HEK293 (cell line): Measurements from ENCODE around the gene MLN.

Experiments used
- CTCF ChIP-seq: fragments of 450-650 bp; formaldehyde crosslinking; IDR thresholded peaks from 2 replicates; pipeline ENCODE4 v1.5.1; 2016; ENCODE audit warnings: missing biosample characterization, missing genetic modification characterization
- ZBTB44 ChIP-seq: fragments of 450-650 bp; IDR thresholded peaks from 2 replicates; pipeline ENCODE4 v1.5.1; 2018; ENCODE audit warnings: missing biosample characterization, mild to moderate bottlenecking, missing genetic modification characterization
- ZNF518A ChIP-seq: fragments of 450-650 bp; formaldehyde crosslinking; conservative IDR thresholded peaks from 2 replicates; pipeline ENCODE4 v1.5.1; 2016; ENCODE audit warnings: low read depth, missing biosample characterization, missing genetic modification characterization
- ZNF558 ChIP-seq: fragments of 450-650 bp; formaldehyde crosslinking; IDR thresholded peaks from 2 replicates; pipeline ENCODE4 v1.5.1; 2016; ENCODE audit warnings: missing biosample characterization, missing genetic modification characterization

GRCh38 chr6:33768644-33769120, 35.1 kb downstream of the MLN start:
- no peak for TF ChIP-seq ZNF518A (tag by site-specific recombination)
- peak; percentile 46 for TF ChIP-seq CTCF (tag by site-specific recombination)
- no peak for TF ChIP-seq ZBTB44 (tag by site-specific recombination)
- TF ChIP-seq ZNF558 (tag by site-specific recombination), result no peak
